ENCODE results near the gene TNF.

GRCh38 chr6:31617010-31617409 lies 41.6 kb downstream of the TNF start:
- TF ChIP-seq CTCF (IDR thresholded peaks at IDR 0.05) = no peak
- no peak for TF ChIP-seq POLR2A (IDR thresholded peaks at IDR 0.05)
- TF ChIP-seq EP300 (IDR thresholded peaks at IDR 0.05) = no peak

Data from tibial nerve (tissue), 4 donors.